GM18505 (cell line): ENCODE results near the gene ABHD2.
"Not testable (repeated sequence)": the region's sequence is repeated elsewhere in the genome, so short reads cannot be mapped to it uniquely, and the experiment has no call there.

Source experiments
- ATAC-seq: cut with Tn5 transposase; IDR thresholded peaks from one replicate; pipeline ENCODE4 v1.9.1; 2021; ENCODE audit not compliant: unreplicated experiment
- POLR2A ChIP-seq: IDR thresholded peaks from 4 replicates; pipeline ENCODE4 v1.6.1; 2011; ENCODE audit warnings: borderline replicate concordance; ENCODE audit not compliant: insufficient read depth, insufficient read length; ENCODE audit errors: extremely low read depth

ABHD2 gene, protein sequence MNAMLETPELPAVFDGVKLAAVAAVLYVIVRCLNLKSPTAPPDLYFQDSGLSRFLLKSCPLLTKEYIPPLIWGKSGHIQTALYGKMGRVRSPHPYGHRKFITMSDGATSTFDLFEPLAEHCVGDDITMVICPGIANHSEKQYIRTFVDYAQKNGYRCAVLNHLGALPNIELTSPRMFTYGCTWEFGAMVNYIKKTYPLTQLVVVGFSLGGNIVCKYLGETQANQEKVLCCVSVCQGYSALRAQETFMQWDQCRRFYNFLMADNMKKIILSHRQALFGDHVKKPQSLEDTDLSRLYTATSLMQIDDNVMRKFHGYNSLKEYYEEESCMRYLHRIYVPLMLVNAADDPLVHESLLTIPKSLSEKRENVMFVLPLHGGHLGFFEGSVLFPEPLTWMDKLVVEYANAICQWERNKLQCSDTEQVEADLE

DNA sequence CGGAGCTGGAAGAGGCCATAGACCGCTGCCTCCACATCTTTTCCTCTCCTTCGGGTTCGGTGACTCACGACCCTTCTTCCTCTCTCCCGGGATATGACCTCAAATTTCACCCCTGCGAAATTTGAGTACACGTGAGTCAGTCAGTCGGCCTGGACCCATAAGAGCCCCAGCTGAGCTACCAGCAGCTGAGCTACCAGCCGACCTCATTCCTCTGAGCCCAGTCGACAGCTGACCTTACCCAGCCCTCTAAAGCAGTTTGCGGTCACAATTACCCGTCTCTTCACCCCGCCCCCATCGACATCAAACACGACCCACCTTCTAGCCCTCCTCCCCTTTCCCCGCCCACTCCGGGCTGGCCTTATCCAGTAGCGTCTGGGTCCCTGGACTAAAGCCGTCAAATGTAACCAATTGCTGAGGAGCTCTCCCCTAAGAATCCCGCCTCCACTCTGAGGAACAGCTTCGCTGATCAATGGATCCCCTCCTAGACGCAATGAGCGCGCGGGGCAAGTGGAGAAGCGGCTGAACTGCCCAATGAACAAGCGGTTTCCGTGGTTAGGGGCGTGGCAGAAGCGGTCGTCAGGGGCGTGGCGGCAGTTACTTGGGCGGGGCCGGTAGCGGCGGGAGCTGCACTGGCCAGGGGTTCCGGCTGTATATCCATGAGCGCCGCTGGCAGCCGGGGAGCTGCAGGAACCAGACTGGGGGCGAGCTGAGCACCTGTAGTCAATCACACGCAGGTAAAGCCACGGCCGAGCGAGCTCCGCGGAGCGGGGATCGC is at the start of gene ABHD2:
ABHD2 (plus strand) TSS at position 627 of the 775 bp plus-strand sequence. CDS start 27,872 bp downstream, outside the sequence.
- peak; percentile 95 for ATAC-seq
- TF ChIP-seq POLR2A = peak; percentile 60

DNA sequence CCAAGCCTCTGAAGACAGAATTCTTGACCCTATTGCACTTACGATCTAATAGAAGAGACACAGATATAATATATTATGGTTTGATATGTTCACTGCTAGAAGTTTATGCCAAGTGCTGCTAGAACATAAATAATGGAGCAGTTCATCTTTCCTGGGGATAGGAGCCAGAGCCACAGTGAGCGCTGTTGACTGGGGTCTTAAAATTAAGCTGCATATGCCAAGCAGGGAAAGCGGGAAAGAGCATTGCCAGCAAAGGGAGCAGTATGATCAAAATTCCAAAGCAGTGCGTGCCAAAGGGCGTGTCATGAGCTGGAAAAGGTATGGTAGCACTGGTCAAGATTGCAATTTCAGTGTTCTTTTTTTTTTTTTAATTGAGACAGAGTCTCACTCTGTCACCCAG is 49.1 kb upstream of the ABHD2 start:
- no peak for TF ChIP-seq POLR2A
- ATAC-seq = no peak

DNA sequence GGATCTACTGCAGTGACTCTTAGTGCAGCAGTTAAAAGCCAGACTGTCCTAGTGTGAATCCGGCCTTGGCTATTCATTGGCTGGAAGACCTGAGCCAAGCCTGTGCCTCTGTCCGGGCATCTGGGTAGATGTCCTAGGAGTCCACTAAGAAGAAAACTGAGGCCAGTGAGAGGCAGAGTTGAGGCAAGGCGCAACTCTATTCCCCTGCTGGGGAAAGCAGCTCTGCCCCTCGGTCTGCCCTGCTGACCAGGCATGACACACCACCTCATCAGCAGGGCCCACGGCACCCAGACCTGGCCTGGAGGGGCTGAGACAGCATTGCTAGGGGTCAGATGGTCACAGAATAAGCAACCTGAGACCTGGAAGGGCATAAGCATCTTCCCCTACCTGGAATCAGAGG is 46.7 kb upstream of the ABHD2 start:
- ATAC-seq = no peak

DNA sequence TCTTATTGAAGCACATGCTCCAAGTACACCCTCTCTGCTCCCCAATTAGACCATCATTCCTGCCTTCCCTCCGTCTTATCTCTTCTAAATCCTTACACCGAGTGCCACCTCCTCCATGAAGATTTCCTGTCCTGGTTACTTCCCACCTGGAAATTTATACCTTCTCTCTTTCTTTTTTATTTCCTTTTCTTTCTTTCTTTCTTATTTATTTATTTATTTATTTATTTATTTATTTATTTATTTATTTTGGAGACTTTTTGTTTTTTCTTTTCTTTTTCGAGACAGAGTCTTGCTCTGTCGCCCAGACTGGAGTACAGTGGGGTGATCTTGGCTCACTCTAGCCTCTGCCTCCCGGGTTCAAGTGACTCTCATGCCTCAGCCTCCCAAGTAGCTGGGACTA is 45.9 kb upstream of the ABHD2 start:
- no peak for ATAC-seq
- TF ChIP-seq POLR2A = no peak

More for the DNA sequence above, 46.7 kb upstream of the ABHD2 start:
- no peak for TF ChIP-seq POLR2A

DNA sequence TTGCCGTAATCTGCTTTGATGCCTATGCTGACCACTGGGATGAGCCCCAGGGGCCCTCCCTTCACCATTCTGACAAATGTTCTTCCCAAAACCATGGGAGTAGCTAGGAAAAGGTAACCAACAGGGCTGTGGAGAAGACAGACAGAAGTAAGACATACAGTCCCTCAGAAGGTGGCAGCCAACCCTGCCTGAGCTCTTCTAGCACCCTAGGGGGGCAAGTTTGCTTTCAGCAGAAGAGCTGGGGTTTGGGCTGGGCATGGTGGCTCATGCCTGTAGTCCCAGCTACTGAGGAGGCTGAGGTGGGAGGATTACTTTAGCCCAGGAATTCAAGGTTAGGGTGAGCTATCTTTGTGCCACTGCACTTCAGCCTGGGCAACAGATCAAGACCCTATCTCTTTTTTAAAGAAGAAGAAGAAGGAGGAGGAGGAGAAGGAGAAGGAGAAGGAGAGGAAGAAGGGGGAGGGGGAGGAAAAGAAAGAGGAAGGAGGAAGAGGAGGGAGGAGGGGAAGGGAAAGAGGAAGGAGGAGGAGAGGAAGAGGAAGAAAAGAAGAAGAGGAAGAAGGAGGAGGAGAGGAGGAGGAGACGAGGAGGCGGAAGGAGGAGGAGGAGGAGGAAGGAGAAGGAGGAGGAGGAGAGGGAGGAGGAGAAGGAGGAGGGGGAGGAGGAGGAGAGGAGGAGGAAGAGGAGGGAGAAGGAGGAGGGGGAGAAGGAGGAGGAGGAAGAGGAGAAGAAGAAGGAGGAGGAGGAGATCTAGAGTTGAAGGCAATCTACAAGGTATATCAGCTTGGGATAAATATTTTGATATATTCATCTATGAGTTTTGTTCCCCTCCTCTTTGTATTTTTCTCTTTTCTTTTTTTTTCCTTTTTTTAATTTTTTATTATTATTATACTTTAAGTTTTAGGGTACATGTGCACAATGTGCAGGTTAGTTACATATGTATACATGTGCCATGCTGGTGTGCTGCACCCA is 44.9 kb upstream of the ABHD2 start:
- TF ChIP-seq POLR2A = no peak
- no peak for ATAC-seq

DNA sequence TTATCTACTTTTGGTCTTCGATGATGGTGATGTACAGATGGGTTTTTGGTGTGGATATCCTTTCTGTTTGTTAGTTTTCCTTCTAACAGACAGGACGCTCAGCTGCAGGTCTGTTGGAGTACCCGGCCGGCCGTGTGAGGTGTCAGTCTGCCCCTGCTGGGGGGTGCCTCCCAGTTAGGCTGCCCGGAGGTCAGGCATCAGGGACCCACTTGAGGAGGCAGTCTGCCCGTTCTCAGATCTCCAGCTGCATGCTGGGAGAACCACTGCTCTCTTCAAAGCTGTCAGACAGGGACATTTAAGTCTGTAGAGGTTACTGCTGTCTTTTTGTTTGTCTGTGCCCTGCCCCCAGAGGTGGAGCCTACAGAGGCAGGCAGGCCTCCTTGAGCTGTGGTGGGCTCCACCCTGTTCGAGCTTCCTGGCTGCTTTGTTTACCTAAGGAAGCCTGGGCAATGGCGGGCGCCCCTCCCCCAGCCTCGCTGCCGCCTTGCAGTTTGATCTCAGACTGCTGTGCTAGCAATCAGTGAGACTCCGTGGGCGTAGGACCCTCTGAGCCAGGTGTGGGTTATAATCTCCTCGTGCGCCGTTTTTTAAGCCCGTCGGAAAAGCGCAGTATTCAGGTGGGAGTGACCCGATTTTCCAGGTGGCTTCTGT is 39.1 kb upstream of the ABHD2 start:
- not testable (repeated sequence) for ATAC-seq

DNA sequence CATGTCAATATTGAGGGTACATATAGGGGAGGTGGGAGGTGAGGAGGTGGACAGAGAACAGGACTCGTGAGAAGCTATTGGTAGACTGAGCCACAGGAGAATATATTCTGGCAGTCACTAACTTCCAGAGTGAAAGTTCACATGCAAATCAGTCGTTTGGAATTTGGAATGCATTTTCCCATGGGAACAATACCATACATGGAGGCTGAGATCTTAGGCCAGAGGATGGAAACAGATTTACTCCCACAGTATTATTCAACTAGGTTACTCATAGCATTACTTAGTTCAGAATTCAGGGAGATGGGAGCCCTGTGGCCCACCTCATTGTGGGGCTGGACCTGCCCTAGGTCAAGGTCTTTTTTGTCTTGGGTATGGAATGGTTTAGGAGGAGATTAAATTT is 36.4 kb upstream of the ABHD2 start:
- TF ChIP-seq POLR2A = no peak
- ATAC-seq = no peak

DNA sequence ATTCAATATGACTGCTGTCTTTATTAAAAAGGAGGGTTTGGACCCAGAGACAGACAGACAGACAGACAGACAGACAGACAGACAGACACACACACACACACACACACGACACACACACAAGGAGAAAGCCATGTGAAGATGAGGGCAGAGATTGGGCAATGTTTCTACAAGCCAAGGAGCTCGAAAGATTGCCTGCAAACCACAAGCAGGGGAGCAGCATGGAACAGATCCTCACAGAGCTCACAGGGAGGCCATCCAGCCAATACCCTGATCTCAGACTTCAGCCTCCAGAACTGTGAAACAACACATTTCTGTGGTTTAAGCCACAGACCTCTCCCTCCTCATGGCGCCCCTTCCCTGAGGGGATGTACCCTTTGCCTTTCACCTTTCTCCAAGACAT is 35.8 kb upstream of the ABHD2 start:
- no peak for TF ChIP-seq POLR2A
- no peak for ATAC-seq

DNA sequence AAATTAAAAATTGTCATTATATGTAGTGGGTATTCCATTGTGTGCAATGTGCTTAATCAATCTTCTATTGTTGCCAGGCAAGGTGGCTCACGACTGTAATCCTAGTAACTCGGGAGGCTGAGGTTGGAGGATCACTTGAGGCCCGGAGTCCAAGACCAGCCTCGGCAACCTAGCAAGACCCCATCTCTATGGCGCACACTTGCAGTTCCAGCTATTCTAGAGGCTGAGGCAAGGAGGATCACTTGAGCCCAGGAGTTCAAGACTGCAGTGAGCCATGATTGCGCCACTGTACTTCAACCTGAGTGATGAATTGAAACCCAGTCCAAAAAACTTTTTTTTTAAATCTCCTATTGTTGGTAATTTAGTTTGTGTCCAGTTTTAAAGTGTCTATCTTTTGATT is 33.4 kb upstream of the ABHD2 start:
- no peak for TF ChIP-seq POLR2A
- ATAC-seq = no peak

DNA sequence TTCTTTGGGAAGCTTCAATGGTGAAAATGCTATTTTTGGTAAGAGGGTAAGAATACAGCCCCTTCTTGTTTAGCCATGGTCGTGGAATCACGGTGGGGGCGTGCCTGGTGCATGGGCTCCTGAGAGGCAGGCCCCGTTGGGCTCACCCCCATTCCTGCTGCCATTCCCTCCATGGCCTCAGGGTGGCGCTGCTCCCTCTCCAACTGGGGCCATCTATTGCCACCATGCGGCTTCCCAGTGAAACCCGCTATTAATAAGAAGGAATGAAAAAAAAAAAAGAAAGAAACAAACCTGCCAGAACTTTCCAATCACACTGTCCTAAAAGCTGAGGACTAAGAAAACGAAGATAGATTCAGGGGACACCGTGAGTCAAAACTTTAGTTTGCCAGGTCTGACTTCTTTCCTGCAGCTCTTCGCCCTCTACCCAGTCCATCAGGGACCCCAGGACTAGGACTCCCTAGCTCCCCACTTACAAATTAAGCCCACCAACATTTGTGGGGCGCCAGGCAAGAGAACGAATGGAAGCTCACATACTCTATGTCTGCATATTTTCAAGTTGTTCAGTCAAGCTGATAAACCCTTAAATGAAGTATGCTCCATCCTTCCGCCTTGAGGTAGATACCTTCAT is 30.6 kb upstream of the ABHD2 start:
- TF ChIP-seq POLR2A = no peak
- peak; percentile 66 for ATAC-seq

DNA sequence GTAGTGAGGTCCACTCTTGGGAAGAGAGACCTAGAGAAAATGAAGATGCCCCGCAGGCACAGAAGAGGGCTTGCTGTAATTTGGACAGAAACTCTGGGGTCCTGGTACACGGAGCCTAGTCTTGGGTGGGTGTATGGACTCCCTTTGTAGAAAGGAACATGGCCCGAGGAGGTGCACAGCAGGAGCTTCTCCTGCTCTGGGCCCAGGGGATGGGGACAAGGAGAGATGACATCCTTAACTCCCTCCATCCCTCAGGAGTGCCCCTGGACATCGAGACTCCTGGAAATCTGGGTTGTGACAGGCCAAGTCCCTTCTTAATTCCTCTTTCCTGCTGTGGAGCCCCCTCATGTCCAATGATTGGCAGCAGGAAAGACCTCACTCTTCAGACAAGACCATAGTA is 29.9 kb upstream of the ABHD2 start:
- ATAC-seq = no peak
- no peak for TF ChIP-seq POLR2A

DNA sequence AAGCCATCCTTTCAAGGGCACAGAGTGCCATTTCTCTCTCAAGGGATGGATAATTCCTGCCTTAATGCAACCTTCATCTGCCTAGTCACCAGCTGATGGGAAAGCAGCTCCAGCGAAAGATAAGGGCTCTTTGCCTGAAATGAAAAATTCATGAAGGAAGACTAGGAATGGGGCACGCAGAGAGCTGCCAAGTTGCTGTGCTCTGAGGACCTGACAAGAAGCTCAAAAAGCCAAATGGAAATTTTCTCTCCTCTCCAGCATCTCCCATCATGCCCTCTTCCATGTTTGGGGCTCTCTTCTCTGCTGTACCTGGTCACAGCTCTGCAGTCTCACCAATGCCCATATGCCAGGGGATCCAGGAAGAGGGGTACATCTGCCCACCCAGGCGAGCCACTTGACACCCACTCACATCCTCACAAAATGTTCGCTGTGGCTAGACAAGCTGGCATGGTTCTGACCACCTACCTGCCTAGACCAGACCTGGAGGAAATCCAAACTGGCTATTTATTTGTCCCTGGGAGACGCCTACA is 29.3 kb upstream of the ABHD2 start:
- ATAC-seq = no peak

More for the DNA sequence above, 29.3 kb upstream of the ABHD2 start:
- TF ChIP-seq POLR2A = no peak
